GM12878 (cell line): Measurements from ENCODE around the gene CHCHD1. TPM values are rescaled to one million over a fixed set of nuclear protein-coding genes. Genes with fewer than 3 reads are reported as not detected.

ENCODE experiments used
- ATF2 ChIP-seq: IDR thresholded peaks from 2 replicates; pipeline ENCODE4 v1.6.1; 2012; ENCODE audit warnings: low read length, inconsistent platforms
- BCL11A ChIP-seq: IDR thresholded peaks from 2 replicates; pipeline ENCODE4 v1.6.1; 2011; ENCODE audit warnings: low read depth, low read length
- CREM ChIP-seq: IDR thresholded peaks from 2 replicates; pipeline ENCODE4 v1.6.1; 2014; ENCODE audit warnings: antibody characterized with exemption, low read depth
- CTCF ChIP-seq, 3 experiments: IDR thresholded peaks in 2 of 3; conservative IDR thresholded peaks in 1 of 3; 2 replicates each; pipeline ENCODE4 v1.5.1; 2011; ENCODE audit warnings: low read depth in 3 of 3, low read length in 3 of 3, mild to moderate bottlenecking in 3 of 3, control low read depth in 2 of 3, moderate library complexity in 2 of 3, inconsistent platforms in 1 of 3, mixed read lengths in 1 of 3; ENCODE audit not compliant: control insufficient read depth in 2 of 3, insufficient read depth in 1 of 3; ENCODE audit errors: extremely low read depth in 1 of 3
- ETV6 ChIP-seq, 2 experiments: fragments of 450-650 bp in 1 of 2; IDR thresholded peaks in 1 of 2; conservative IDR thresholded peaks in 1 of 2; 2 replicates each; pipeline ENCODE4 v1.6.1; 2014; ENCODE audit warnings: antibody characterized with exemption in 1 of 2, borderline replicate concordance in 1 of 2, low read depth in 1 of 2, mild to moderate bottlenecking in 1 of 2, moderate library complexity in 1 of 2
- FOXM1 ChIP-seq: IDR thresholded peaks from 2 replicates; pipeline ENCODE4 v1.6.1; 2012; ENCODE audit warnings: low read depth, mild to moderate bottlenecking, inconsistent platforms, low read length, moderate library complexity
- IKZF2 ChIP-seq, 2 experiments: fragments of 450-650 bp; IDR thresholded peaks; 2 replicates each; pipeline ENCODE4 v1.6.1; 2017; ENCODE audit warnings: mild to moderate bottlenecking in 2 of 2, moderate library complexity in 2 of 2
- IRF4 ChIP-seq: IDR thresholded peaks from 2 replicates; pipeline ENCODE4 v1.6.1; 2011; ENCODE audit warnings: low read depth, low read length
- JUNB ChIP-seq: IDR thresholded peaks from 2 replicates; pipeline ENCODE4 v1.6.1; 2016; ENCODE audit warnings: antibody characterized with exemption, mild to moderate bottlenecking
- MYB ChIP-seq: fragments of 150-350 bp; IDR thresholded peaks from 2 replicates; pipeline ENCODE4 v1.6.1; 2014; ENCODE audit warnings: mild to moderate bottlenecking, low read depth, low read length, borderline replicate concordance
- NBN ChIP-seq: fragments of 450-650 bp; IDR thresholded peaks from 2 replicates; pipeline ENCODE4 v1.6.1; 2016
- NFXL1 ChIP-seq: fragments of 450-650 bp; IDR thresholded peaks from 2 replicates; pipeline ENCODE4 v1.6.1; 2017; ENCODE audit warnings: antibody characterized with exemption, mild to moderate bottlenecking, borderline replicate concordance
- PML ChIP-seq: IDR thresholded peaks from 2 replicates; pipeline ENCODE4 v1.6.1; 2012; ENCODE audit warnings: low read length, inconsistent platforms
- ZNF24 ChIP-seq: fragments of 450-650 bp; IDR thresholded peaks from 2 replicates; pipeline ENCODE4 v1.6.1; 2017; ENCODE audit warnings: antibody characterized with exemption, mild to moderate bottlenecking
- ZNF592 ChIP-seq: fragments of 450-650 bp; IDR thresholded peaks from 2 replicates; pipeline ENCODE4 v1.6.1; 2017; ENCODE audit warnings: mild to moderate bottlenecking, moderate library complexity
- polyA plus RNA-seq, 11 experiments: library from polyadenylated mRNA; depleted of rRNA in 4 of 11; unstranded in 6 of 11; stranded (reverse) in 5 of 11; fragments of >200 nt; fragmentation: Nextera tagmentation in 4 of 11; fragmentation: Illumina TruSeq in 1 of 11; extraction: Ambion mirVana in 4 of 11; extraction: Trizol in 1 of 11; gene quantifications; 1 replicate in 1 of 11; 2 replicates in 10 of 11; pipeline versions ENCODE4 v1.2.1 to v1.2.3, GENCODE V29; 2011 to 2016; ENCODE audit warnings: inconsistent platforms in 2 of 11, missing spikeins in 2 of 11, low read depth in 1 of 11
- total RNA-seq, 4 experiments: library from RNA; depleted of rRNA in 3 of 4; stranded (reverse); fragments of >200 nt in 3 of 4; fragmentation: Illumina TruSeq in 1 of 4; extraction: Trizol in 1 of 4; gene quantifications; 2 replicates each; pipeline versions ENCODE4 v1.2.1 to v1.2.3, GENCODE V29; 2013 to 2021
- TF ChIP-seq, protein P1 (sequence below): fragments of 450-650 bp; IDR thresholded peaks from 2 replicates; pipeline ENCODE4 v1.6.1; 2017; ENCODE audit warnings: mild to moderate bottlenecking, moderate library complexity
- TF ChIP-seq, protein P2 (sequence below): IDR thresholded peaks from 2 replicates; pipeline ENCODE4 v1.6.1; 2012; ENCODE audit warnings: low read depth, low read length, improper control_type of control experiment

Gene CHCHD1
- total and polyA plus RNA-seq, 10 of the 15 experiments (the other 5 are each of a cell fraction or from before 2014, with no cell fraction given), result 35.0 to 132 (median 70.0) TPM

DNA sequence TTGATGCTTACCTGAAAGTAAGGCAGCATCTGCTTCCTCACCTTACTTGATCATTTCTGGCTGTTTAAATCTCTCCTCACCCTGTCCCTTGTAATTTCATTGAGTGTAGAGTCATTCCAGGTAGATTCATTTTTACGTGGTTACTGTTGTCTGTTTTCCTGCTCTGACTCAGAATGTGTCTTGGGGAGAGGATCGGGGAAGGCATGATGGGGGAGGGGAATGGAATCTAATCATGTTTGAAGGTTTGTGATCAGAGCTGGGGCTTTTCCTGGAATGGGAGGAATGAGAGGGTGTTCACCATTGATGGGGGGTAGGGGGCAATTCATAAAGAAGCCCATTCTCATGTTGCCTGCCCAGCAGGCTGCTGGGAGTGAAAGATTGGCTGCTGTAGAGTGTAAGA, 18.9 kb upstream of the CHCHD1 start (continued):
- TF ChIP-seq, protein P1, sequence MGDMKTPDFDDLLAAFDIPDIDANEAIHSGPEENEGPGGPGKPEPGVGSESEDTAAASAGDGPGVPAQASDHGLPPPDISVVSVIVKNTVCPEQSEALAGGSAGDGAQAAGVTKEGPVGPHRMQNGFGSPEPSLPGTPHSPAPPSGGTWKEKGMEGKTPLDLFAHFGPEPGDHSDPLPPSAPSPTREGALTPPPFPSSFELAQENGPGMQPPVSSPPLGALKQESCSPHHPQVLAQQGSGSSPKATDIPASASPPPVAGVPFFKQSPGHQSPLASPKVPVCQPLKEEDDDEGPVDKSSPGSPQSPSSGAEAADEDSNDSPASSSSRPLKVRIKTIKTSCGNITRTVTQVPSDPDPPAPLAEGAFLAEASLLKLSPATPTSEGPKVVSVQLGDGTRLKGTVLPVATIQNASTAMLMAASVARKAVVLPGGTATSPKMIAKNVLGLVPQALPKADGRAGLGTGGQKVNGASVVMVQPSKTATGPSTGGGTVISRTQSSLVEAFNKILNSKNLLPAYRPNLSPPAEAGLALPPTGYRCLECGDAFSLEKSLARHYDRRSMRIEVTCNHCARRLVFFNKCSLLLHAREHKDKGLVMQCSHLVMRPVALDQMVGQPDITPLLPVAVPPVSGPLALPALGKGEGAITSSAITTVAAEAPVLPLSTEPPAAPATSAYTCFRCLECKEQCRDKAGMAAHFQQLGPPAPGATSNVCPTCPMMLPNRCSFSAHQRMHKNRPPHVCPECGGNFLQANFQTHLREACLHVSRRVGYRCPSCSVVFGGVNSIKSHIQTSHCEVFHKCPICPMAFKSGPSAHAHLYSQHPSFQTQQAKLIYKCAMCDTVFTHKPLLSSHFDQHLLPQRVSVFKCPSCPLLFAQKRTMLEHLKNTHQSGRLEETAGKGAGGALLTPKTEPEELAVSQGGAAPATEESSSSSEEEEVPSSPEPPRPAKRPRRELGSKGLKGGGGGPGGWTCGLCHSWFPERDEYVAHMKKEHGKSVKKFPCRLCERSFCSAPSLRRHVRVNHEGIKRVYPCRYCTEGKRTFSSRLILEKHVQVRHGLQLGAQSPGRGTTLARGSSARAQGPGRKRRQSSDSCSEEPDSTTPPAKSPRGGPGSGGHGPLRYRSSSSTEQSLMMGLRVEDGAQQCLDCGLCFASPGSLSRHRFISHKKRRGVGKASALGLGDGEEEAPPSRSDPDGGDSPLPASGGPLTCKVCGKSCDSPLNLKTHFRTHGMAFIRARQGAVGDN, result no peak
- TF ChIP-seq, protein P2, sequence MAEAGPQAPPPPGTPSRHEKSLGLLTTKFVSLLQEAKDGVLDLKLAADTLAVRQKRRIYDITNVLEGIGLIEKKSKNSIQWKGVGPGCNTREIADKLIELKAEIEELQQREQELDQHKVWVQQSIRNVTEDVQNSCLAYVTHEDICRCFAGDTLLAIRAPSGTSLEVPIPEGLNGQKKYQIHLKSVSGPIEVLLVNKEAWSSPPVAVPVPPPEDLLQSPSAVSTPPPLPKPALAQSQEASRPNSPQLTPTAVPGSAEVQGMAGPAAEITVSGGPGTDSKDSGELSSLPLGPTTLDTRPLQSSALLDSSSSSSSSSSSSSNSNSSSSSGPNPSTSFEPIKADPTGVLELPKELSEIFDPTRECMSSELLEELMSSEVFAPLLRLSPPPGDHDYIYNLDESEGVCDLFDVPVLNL, result no peak
- TF ChIP-seq ZNF592 (no peak), ETV6 (conservative IDR thresholded peaks at IDR 0.05 in 1 of 2, IDR thresholded peaks at IDR 0.05 in 1 of 2; ENCODE audit: borderline replicate concordance in 1 of 2, low read depth in 1 of 2) (peak in 1 of 2 experiments; percentile 77; a peak in 2 of 4 replicates), CTCF (IDR thresholded peaks at IDR 0.05 in 2 of 3, conservative IDR thresholded peaks at IDR 0.05 in 1 of 3; ENCODE audit: control insufficient read depth in 2 of 3, extremely low read depth in 1 of 3, insufficient read depth in 1 of 3, low read depth in 3 of 3, low read length in 3 of 3) (no peak), CREM (peak; percentile 69; the same call in 1 of the 2 replicates), MYB (no peak), IRF4 (peak; percentile 66; the same call in 1 of the 2 replicates), NBN (no peak), NFXL1 (no peak), FOXM1 (peak; percentile 55; the same call in 1 of the 2 replicates), PML (no peak), ZNF24 (no peak), BCL11A (peak; percentile 44; the same call in 1 of the 2 replicates), ATF2 (0 out of 2 replicates have a peak, but pooled peaks have one; percentile 42), JUNB (peak; percentile 93), IKZF2 (IDR thresholded peaks at IDR 0.05) (0 out of 4 replicates have a peak, but pooled peaks of 1 of the 2 experiments have one; percentile 24)
